Dendritic cell treated with granulocyte-macrophage colony-stimulating factor and Interleukin-4, amounts not matched to agents 40 ng/mL and 50 ng/mL, for 4 days (primary cell): ENCODE results near the gene FAM210B.

Source experiments
- H3K27ac Mint-ChIP-seq: one replicate; pipeline ENCODE4 v1.8.0; 2022; ENCODE audit warnings: mild to moderate bottlenecking, mixed read lengths
- H3K27me3 Mint-ChIP-seq: one replicate; pipeline ENCODE4 v1.8.0; 2022; ENCODE audit warnings: mild to moderate bottlenecking, mixed read lengths
- H3K36me3 Mint-ChIP-seq: one replicate; pipeline ENCODE4 v1.8.0; 2022; ENCODE audit warnings: low read depth, mixed read lengths
- H3K4me1 Mint-ChIP-seq: one replicate; pipeline ENCODE4 v1.8.0; 2022; ENCODE audit warnings: low read depth, mixed read lengths
- H3K4me3 Mint-ChIP-seq: one replicate; pipeline ENCODE4 v1.8.0; 2022; ENCODE audit warnings: mild to moderate bottlenecking, moderate library complexity, mixed read lengths
- H3K9me3 Mint-ChIP-seq: one replicate; pipeline ENCODE4 v1.8.0; 2022; ENCODE audit warnings: mixed read lengths
- intact Hi-C: fragments of 100-400 bp; cut with micrococcal nuclease; formaldehyde crosslinking; loops from one replicate; pipeline ENCODE4 v1.15.0; 2022

FAM210B gene

DNA sequence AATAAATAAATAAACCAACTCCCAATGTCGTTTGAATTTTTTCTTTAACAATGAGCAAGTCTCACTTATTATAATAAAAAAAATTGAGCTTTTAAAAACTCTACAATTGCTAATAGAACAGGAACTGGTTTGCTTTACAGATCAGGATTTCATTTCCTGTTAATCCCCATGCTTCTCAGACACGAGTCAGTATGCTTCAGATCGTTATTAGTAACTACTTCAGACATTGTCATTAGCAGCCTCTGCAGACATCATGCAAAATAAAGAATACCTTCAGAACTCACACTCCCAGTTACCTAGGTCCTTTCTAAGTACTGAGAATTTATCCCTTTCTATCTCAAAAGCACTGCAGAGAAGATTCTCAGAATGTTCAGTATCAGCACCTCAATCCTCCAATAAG lies 10.0 kb upstream of the FAM210B start:
- no peak overlapping the region for H3K27ac Mint-ChIP-seq
- no peak overlapping the region for H3K4me3 Mint-ChIP-seq
- H3K4me1 Mint-ChIP-seq = peaks cover 6% of the 10 kb centered on the region
- intact Hi-C loops = no loop called here
- H3K9me3 Mint-ChIP-seq = no peaks in the 10 kb centered on the region
- H3K27me3 Mint-ChIP-seq = peaks cover 42% of the 10 kb centered on the region
- H3K36me3 Mint-ChIP-seq = no peaks in the 10 kb centered on the region

DNA sequence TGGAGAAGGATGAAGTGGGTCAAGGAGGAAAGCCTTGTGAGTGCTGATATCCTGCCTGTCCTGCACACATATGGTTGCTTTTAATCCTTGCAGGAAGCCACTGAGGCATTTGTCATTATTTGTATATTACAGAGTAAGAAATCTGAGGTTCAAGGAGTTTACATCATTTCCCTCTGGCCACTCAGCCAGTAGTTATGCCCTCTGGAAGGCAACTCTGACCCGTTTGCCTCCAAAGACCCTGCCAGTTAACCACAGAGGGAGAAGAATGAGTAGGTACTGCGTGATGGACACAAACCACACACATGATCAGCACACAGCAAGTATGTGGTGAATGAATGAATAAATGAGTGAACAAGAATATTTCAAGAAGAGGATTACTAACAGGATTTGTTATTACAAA lies 7.9 kb upstream of the FAM210B start:
- no peak overlapping the region for H3K4me3 Mint-ChIP-seq
- peaks cover 22% of the 10 kb centered on the region for H3K27me3 Mint-ChIP-seq
- no peaks in the 10 kb centered on the region for H3K36me3 Mint-ChIP-seq
- intact Hi-C loops = no loop called here
- H3K27ac Mint-ChIP-seq = no peak overlapping the region
- H3K4me1 Mint-ChIP-seq = no peaks in the 10 kb centered on the region
- no peaks in the 10 kb centered on the region for H3K9me3 Mint-ChIP-seq

GRCh38 chr20:56352345-56353055 lies 6.3 kb upstream of the FAM210B start:
- Mint-ChIP-seq H3K4me3 (no peak overlapping the region), H3K9me3 (no peaks in the 10 kb centered on the region), H3K36me3 (no peaks in the 10 kb centered on the region), H3K27me3 (peaks cover 16% of the 10 kb centered on the region), H3K4me1 (no peaks in the 10 kb centered on the region), H3K27ac (no peak overlapping the region)
- intact Hi-C loops = no loop called here

DNA sequence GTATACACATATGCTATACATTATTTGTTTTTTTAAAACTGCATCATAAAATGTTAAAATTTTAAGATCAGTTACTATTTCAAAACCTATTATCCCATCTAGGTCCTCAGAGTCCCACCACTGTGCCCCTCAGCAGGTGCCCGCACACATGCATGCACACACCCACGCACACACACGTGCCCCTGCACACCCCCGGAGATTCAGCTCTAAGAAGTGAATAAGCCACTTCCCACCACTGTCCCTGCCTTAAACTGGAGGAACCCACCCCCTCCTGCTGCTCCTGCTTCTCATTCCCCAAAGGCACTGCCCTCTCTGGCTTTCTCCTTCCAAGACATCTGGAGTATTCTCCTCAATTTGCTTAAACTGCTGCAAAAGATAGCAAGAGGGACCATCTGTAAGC lies 5.4 kb upstream of the FAM210B start:
- peaks cover 13% of the 10 kb centered on the region for H3K27me3 Mint-ChIP-seq
- H3K27ac Mint-ChIP-seq = no peak overlapping the region
- H3K9me3 Mint-ChIP-seq = no peaks in the 10 kb centered on the region
- intact Hi-C loops = no loop called here
- no peak overlapping the region for H3K4me3 Mint-ChIP-seq
- no peaks in the 10 kb centered on the region for H3K36me3 Mint-ChIP-seq
- H3K4me1 Mint-ChIP-seq = no peaks in the 10 kb centered on the region

GRCh38 chr20:56358070-56358469 lies 704 bp upstream of the FAM210B start:
- intact Hi-C loops = loop anchor here (1.0 kb wide), 1 partner anchor 34 kb away; the partner anchor contains the start of genes AURKA and CSTF1
- H3K27me3 Mint-ChIP-seq = peaks cover 3% of the 10 kb centered on the region
- H3K27ac Mint-ChIP-seq = no peak overlapping the region

DNA sequence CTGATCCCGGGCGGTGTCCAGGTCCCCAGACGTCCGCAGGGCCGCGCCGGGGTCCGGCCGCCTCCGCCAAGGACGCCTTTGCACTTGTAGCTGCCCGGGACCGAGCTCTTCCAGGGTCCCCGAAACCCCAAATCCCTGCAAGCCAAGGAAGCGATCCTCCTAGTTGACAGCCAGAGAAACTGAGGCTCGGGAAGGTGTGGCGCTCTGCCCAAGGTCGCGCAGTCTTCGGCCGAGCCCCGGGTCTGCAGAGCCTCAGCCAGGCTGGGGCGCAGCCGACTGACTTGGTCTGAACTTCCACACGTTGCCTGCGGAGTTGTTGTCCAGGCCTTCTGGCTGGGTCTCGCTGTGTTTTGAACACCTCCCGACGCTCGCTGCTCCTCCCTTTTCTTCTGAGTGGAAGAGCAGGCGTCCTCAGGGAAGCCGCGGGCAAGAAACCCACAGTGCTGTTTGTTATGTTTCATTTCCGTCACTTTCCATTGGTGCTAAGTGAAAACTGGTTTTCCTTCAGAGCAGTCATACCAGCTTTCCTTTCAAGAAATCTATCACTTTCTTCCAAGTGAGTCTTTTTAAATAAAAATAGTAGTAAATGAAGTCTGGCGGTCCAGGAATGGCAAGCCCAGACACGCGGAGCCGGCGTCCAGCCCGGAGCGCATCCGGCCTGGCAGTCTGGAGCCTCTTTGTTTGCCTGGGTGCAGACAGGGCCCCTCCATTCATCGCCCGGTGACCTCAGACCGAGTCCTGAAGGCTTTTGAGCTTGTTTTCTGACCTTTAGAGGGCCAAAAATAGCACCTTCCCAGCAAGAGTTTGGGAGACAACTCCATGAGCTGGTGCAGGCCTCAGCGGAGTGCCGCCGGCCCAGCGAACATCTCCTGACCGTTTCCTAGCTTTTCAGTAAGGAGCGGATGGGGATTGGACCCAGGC lies 698 bp downstream of the FAM210B start:
- H3K4me3 Mint-ChIP-seq = peak overlapping the region; percentile 91
- peaks cover 24% of the 10 kb centered on the region for H3K4me1 Mint-ChIP-seq
- H3K27ac Mint-ChIP-seq = peak overlapping the region; percentile 83
- intact Hi-C loops = no loop called here
- H3K36me3 Mint-ChIP-seq = peaks cover 11% of the 10 kb centered on the region
- peaks cover 3% of the 10 kb centered on the region for H3K27me3 Mint-ChIP-seq
- H3K9me3 Mint-ChIP-seq = no peaks in the 10 kb centered on the region

More at GRCh38 chr20:56358070-56358469, 704 bp upstream of the FAM210B start:
- Mint-ChIP-seq H3K9me3 (no peaks in the 10 kb centered on the region), H3K36me3 (peaks cover 11% of the 10 kb centered on the region), H3K4me1 (peaks cover 21% of the 10 kb centered on the region), H3K4me3 (no peak overlapping the region)

GRCh38 chr20:56360133-56360907 lies 1.5 kb downstream of the FAM210B start:
- Mint-ChIP-seq H3K9me3 (no peaks in the 10 kb centered on the region), H3K4me1 (peaks cover 24% of the 10 kb centered on the region), H3K27ac (peak overlapping the region; percentile 2), H3K4me3 (peak overlapping the region; percentile 69), H3K36me3 (peaks cover 19% of the 10 kb centered on the region), H3K27me3 (peaks cover 3% of the 10 kb centered on the region)
- intact Hi-C loops = no loop called here

DNA sequence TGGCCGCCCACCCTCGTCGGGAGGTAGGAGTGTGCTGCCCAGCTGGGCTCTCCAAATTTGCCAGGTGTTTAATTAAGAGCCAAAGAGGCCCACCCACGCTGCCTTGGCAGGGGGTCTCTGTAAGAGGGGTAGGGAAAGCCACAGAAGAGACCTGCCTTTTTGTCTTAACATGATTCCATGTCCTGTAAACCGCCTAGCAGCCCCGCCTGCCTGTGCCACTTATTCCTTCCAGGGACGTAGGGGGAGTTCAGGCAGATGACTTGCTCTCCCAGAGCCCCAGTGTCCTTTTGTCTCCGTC lies 2.1 kb downstream of the FAM210B start:
- Mint-ChIP-seq H3K27ac (no peak overlapping the region), H3K4me1 (peaks cover 24% of the 10 kb centered on the region), H3K36me3 (peaks cover 25% of the 10 kb centered on the region), H3K4me3 (no peak overlapping the region), H3K27me3 (peaks cover 3% of the 10 kb centered on the region), H3K9me3 (no peaks in the 10 kb centered on the region)
- intact Hi-C loops = no loop called here

DNA sequence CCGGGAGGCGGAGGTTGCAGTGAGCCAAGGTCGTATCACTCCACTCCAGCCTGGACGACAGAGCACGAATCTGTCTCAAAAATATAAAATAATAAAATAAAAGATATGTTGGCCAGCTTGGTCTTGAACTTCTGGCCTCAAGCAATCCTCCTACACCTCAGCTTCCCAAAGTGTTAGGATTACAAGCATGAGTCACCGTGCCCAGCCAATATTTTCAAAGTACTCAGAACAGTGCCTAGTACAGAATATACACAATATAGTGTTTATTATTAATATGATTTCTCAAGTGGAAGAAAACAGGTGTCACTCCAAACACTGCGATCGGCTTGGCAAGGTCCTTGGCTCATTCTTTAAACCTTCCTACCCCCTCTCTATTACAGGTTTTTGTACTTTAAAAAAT lies 3.1 kb downstream of the FAM210B start:
- no peak overlapping the region for H3K4me3 Mint-ChIP-seq
- H3K27ac Mint-ChIP-seq = no peak overlapping the region
- intact Hi-C loops = no loop called here
- peaks cover 2% of the 10 kb centered on the region for H3K27me3 Mint-ChIP-seq
- no peaks in the 10 kb centered on the region for H3K9me3 Mint-ChIP-seq
- H3K36me3 Mint-ChIP-seq = peaks cover 31% of the 10 kb centered on the region
- peaks cover 24% of the 10 kb centered on the region for H3K4me1 Mint-ChIP-seq

DNA sequence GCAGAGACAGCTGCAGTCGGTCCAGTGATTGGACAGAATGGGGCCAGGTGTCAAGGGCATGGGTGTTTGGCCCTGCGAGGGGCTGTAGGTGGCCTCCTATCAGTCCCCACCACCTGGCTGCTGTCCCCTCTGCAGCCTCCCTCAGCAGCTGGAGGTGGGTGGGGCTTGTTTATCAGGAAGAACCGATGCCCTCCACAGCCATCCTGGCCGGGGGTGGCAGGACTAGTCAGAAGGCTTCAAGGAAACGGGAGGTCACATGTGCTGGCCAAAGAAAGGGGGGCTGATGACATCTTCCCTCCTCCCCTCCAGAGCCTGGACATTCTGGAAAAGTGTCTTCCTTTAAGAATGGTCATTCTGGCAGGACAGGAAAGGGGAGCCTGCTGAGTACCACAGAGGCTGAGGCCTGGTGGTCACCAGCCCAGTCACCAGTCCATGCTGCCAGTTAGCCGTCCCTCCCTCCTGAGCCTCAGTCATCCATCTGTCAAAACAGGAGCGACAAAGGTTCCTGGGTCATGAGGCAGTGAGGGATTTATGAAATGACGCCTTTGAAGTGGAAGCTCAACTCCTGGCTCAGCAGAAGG lies 4.1 kb downstream of the FAM210B start:
- Mint-ChIP-seq H3K9me3 (no peaks in the 10 kb centered on the region), H3K27ac (no peak overlapping the region), H3K4me1 (peaks cover 24% of the 10 kb centered on the region), H3K36me3 (peaks cover 42% of the 10 kb centered on the region), H3K27me3 (peaks cover under 1% of the 10 kb centered on the region), H3K4me3 (no peak overlapping the region)
- intact Hi-C loops = no loop called here

GRCh38 chr20:56363491-56363890 lies 4.7 kb downstream of the FAM210B start:
- H3K27me3 Mint-ChIP-seq = no peaks in the 10 kb centered on the region

DNA sequence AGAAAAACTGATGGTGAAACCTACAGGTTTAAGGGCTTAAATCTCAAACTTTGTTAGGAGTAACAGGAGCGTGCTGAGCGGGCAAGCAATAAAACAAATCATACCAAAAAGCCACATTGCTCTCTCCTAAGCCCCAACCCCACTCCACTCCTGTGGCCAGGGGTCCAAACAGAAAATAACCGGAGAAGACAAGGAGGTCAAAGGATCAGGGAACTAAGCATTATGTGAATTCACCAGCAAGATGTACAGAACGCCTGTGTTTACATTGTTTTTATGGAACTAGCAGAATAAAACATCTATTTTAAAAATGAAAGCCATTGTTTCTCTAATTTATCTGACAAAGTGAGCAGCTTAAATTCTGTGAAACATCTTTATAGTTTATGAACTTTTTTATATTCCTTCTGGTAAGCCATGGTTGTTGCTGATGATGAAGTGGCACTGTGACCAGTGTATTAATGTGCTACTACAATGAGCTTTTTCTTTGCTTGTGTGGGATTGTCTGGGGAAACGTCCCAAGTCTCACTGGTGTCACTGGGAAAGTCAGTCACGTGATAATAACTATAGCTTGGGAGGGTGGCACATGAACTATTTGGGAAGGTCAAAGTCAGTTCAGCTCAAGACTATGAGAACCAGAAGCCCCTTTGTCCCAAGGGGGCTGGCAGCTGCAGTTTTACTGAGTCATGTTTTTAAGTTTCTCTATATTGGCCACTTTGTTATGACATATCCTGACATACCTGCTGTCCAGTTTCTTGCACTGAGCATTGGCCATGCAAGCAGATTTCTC lies 9.8 kb downstream of the FAM210B start:
- H3K4me3 Mint-ChIP-seq = no peak overlapping the region
- no peaks in the 10 kb centered on the region for H3K9me3 Mint-ChIP-seq
- intact Hi-C loops = no loop called here
- H3K4me1 Mint-ChIP-seq = peaks cover 9% of the 10 kb centered on the region
- H3K36me3 Mint-ChIP-seq = peaks cover 72% of the 10 kb centered on the region
- H3K27ac Mint-ChIP-seq = no peak overlapping the region
- H3K27me3 Mint-ChIP-seq = no peaks in the 10 kb centered on the region

More at GRCh38 chr20:56363491-56363890, 4.7 kb downstream of the FAM210B start:
- Mint-ChIP-seq H3K9me3 (no peaks in the 10 kb centered on the region), H3K36me3 (peaks cover 47% of the 10 kb centered on the region), H3K27ac (no peak overlapping the region), H3K4me1 (peaks cover 24% of the 10 kb centered on the region), H3K4me3 (no peak overlapping the region)
- intact Hi-C loops = no loop called here

GRCh38 chr20:56369179-56369578 lies 10.4 kb downstream of the FAM210B start:
- Mint-ChIP-seq H3K27me3 (no peaks in the 10 kb centered on the region), H3K27ac (no peak overlapping the region), H3K36me3 (peaks cover 72% of the 10 kb centered on the region), H3K9me3 (no peaks in the 10 kb centered on the region), H3K4me1 (peaks cover 14% of the 10 kb centered on the region), H3K4me3 (no peak overlapping the region)
- intact Hi-C loops = no loop called here
